CD4-positive, alpha-beta memory T cell (primary cell): ENCODE data around the gene ASB13. TPM values are rescaled to one million over a fixed set of nuclear protein-coding genes. Genes with fewer than 3 reads are reported as not detected.

ENCODE experiments used
- CTCF ChIA-PET: fragments of 350-600 bp; sonication (Branson Sonifier 250); formaldehyde crosslinking; loops from one replicate; lab custom pipeline; 2021; ENCODE audit warnings: inconsistent platforms; ENCODE audit not compliant: partially characterized antibody; lab: Charles Lee
- POLR2A ChIA-PET: fragments of 350-600 bp; sonication (Branson Sonifier 250); formaldehyde crosslinking; loops from one replicate; lab custom pipeline; 2021; ENCODE audit not compliant: partially characterized antibody; lab: Charles Lee
- DNase-seq, 5 donors: peaks; one replicate each; pipeline versions ENCODE4 v3.0.0 to v3.0.0-alpha.2; 2020 to 2022; ENCODE audit warnings: mixed read lengths in 1 of 5
- H3K27ac ChIP-seq: one replicate; pipeline ENCODE4 v1.7.0; 2013; ENCODE audit warnings: low read depth, low read length
- H3K27me3 ChIP-seq: 2 replicates; pipeline ENCODE4 v1.7.0; 2013; ENCODE audit warnings: mild to moderate bottlenecking, low read length, moderate library complexity; ENCODE audit not compliant: insufficient read depth
- H3K36me3 ChIP-seq: 2 replicates; pipeline ENCODE4 v1.7.0; 2013; ENCODE audit warnings: mild to moderate bottlenecking, low read length, moderate library complexity; ENCODE audit not compliant: insufficient read depth
- H3K4me1 ChIP-seq: 2 replicates; pipeline ENCODE4 v1.7.0; 2013; ENCODE audit warnings: mild to moderate bottlenecking, low read length, moderate library complexity; ENCODE audit not compliant: insufficient read depth
- H3K4me3 ChIP-seq, 2 donors: one replicate each; pipeline ENCODE4 v1.7.0; 2013; ENCODE audit warnings: low read length in 2 of 2, mild to moderate bottlenecking in 1 of 2
- H3K9me3 ChIP-seq, 2 donors: one replicate each; pipeline ENCODE4 v1.7.0; 2013; ENCODE audit warnings: low read length in 2 of 2, control low read depth in 1 of 2; ENCODE audit not compliant: control insufficient read depth in 1 of 2
- H3K27ac Mint-ChIP-seq, 7 donors: one replicate each; pipeline ENCODE4 v1.8.0; 2020 to 2021; ENCODE audit warnings: mixed read lengths in 7 of 7, mild to moderate bottlenecking in 6 of 7, inconsistent platforms in 3 of 7, moderate library complexity in 3 of 7
- H3K27me3 Mint-ChIP-seq, 2 donors: one replicate each; pipeline ENCODE4 v1.8.0; 2020 to 2021; ENCODE audit warnings: mixed read lengths in 2 of 2
- H3K36me3 Mint-ChIP-seq, 2 donors: one replicate each; pipeline ENCODE4 v1.8.0; 2020 to 2021; ENCODE audit warnings: mixed read lengths in 2 of 2, inconsistent platforms in 1 of 2, mild to moderate bottlenecking in 1 of 2
- H3K4me1 Mint-ChIP-seq, 4 donors: one replicate each; pipeline ENCODE4 v1.8.0; 2020 to 2021; ENCODE audit warnings: mixed read lengths in 4 of 4, mild to moderate bottlenecking in 1 of 4
- H3K4me3 Mint-ChIP-seq, 8 donors: one replicate each; pipeline ENCODE4 v1.8.0; 2020 to 2021; ENCODE audit warnings: mixed read lengths in 8 of 8, mild to moderate bottlenecking in 7 of 8, moderate library complexity in 6 of 8, inconsistent platforms in 3 of 8
- H3K9me3 Mint-ChIP-seq, 8 donors: one replicate each; pipeline ENCODE4 v1.8.0; 2020 to 2021; ENCODE audit warnings: mixed read lengths in 8 of 8, mild to moderate bottlenecking in 5 of 8, inconsistent platforms in 3 of 8, moderate library complexity in 1 of 8
- intact Hi-C: fragments of 100-400 bp; cut with micrococcal nuclease; formaldehyde crosslinking; loops from one replicate; pipeline ENCODE4 v1.15.1; 2023
- polyA plus RNA-seq, 2 donors: library from polyadenylated mRNA; unstranded; fragments of 300-500 nt; fragmentation: Illumina TruSeq; gene quantifications; one replicate each; pipeline ENCODE4 v1.2.3, GENCODE V29; 2021
- total RNA-seq, 2 experiments: library from RNA; stranded (reverse); gene quantifications; one replicate each; pipeline ENCODE4 v1.2.3, GENCODE V29; 2021

The ASB13 gene
- total and polyA plus RNA-seq, 4 experiments from 2014 or later = 15.4 to 18.5 (median 16.4) TPM

DNA sequence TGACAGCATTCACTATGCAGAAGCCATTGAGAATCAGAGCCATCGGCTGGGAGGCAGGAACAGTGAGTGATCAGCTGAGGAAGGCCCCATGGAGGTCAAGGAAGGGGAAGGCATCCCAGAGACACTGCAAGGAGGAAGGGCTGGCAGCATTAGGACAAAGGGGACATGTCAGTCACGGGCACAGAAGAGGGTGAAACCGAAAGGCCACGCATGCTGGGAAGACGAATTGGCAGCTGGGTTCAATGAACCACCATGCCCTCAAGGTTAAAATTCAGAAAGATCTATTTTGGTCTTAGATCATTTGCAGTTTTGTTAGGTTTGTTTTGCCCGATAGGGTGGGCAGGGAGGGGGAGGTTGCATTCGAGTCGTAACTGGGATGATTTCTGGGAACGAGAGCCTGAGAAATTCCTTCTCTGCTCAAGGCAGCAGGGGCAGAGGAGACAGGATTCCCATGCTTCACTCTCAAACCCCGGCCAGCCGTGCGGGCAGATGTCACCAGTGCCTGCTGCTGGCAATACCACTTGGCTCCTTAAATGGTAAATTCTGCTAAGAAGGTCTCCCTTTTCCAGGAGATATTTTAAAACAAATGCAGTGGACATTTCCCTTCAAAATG is 57.7 kb downstream of the ASB13 start:
- POLR2A ChIA-PET = no interaction called here
- no peaks in the 10 kb centered on the region for H3K9me3 Mint-ChIP-seq
- no peaks in the 10 kb centered on the region for H3K9me3 ChIP-seq

DNA sequence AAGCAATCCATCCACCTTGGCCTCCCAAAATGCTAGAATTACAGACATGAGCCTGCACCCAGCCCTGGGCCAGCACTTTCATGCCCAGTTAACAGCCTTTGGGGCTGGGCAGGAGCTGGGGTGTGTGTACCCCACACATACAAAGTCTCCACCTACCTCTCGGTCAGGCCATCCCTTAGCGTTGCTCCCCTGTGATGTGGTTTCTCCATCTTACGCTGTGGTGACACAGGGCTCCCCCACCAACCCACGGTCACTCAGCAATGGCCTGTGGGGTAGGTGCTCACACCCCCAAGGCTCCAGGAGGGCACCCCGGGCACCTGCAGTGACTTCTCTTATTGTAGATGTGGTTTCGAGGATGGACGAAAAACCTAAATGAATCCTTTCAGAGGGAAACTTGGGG is 58.8 kb downstream of the ASB13 start:
- CTCF ChIA-PET = interaction anchor here (1.1 to 2.4 kb wide), 4 partner anchors 15 to 757 kb away, joined by 3 to 8 read pairs (median 3); no protein-coding TSS in a partner anchor

More for the DNA sequence above, 57.7 kb downstream of the ASB13 start:
- no peaks in the 10 kb centered on the region for H3K36me3 Mint-ChIP-seq
- H3K27me3 Mint-ChIP-seq = peaks cover 1 to 3% of the 10 kb centered on the region in 2 donors
- H3K27ac Mint-ChIP-seq = peak overlapping the region in 1 of 7 donors; percentile 70
- peaks cover 0 to 5% (median 2%) of the 10 kb centered on the region in 4 donors for H3K4me1 Mint-ChIP-seq
- Histone ChIP-seq H3K27ac (no peak overlapping the region), H3K4me1 (no peaks in the 10 kb centered on the region), H3K27me3 (no peaks in the 10 kb centered on the region), H3K4me3 (no peak overlapping the region), H3K36me3 (no peaks in the 10 kb centered on the region)
- CTCF ChIA-PET = interaction anchor here (1.1 kb wide), 1 partner anchor 758 kb away, joined by 3 read pairs; no protein-coding TSS in a partner anchor
- DNase-seq = no peak
- no peak overlapping the region for H3K4me3 Mint-ChIP-seq
- intact Hi-C loops = loop anchor here (5.0 kb wide), 1 partner anchor 166 kb away; no protein-coding TSS in a partner anchor

DNA sequence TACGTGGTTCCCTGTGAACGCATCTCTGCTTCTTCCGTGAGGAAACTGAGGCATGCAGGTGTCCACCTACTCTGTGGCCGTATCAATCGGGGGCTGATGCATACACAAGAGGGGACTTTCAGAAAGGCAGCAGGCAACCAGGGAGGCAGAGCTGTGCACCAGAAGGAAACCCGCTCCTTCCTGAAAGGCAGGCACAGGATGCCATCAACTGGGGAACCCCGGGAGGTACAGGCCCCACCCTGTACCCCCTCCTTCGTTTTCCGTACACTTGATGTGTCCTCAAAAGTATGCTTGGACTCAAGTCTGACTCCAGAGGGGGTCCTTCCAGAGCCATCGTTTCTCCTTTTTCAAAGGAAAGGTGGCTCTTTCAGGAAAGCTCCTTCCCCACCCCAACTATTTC is 59.5 kb downstream of the ASB13 start:
- H3K27ac ChIP-seq = no peak overlapping the region
- H3K4me3 ChIP-seq = no peak overlapping the region
- H3K27me3 Mint-ChIP-seq = peaks cover 1 to 3% of the 10 kb centered on the region in 2 donors
- H3K4me1 Mint-ChIP-seq = peaks cover 0 to 5% (median 2%) of the 10 kb centered on the region in 4 donors
- no peaks in the 10 kb centered on the region for H3K9me3 ChIP-seq
- ChIA-PET POLR2A (no interaction called here), CTCF (interaction anchor here (1.0 to 2.4 kb wide), 4 partner anchors 9 to 164 kb away, joined by 3 to 8 read pairs (median 3); no protein-coding TSS in a partner anchor)
- no peak overlapping the region for H3K27ac Mint-ChIP-seq
- DNase-seq = no peak
- H3K4me3 Mint-ChIP-seq = no peak overlapping the region
- H3K36me3 Mint-ChIP-seq = no peaks in the 10 kb centered on the region
- H3K4me1 ChIP-seq = no peaks in the 10 kb centered on the region
- H3K27me3 ChIP-seq = no peaks in the 10 kb centered on the region
- intact Hi-C loops = loop anchor here (5.0 kb wide), 1 partner anchor 165 kb away; no protein-coding TSS in a partner anchor
- H3K9me3 Mint-ChIP-seq = peaks cover 0 to 4% (median 0%) of the 10 kb centered on the region in 8 donors
- no peaks in the 10 kb centered on the region for H3K36me3 ChIP-seq

More for the DNA sequence above, 58.8 kb downstream of the ASB13 start:
- Mint-ChIP-seq H3K27me3 (peaks cover 1 to 3% of the 10 kb centered on the region in 2 donors), H3K9me3 (peaks cover 0 to 4% (median 0%) of the 10 kb centered on the region in 8 donors), H3K4me3 (no peak overlapping the region), H3K4me1 (peaks cover 0 to 5% (median 2%) of the 10 kb centered on the region in 4 donors), H3K36me3 (no peaks in the 10 kb centered on the region), H3K27ac (no peak overlapping the region)
- POLR2A ChIA-PET = no interaction called here
- Histone ChIP-seq H3K36me3 (no peaks in the 10 kb centered on the region), H3K4me1 (no peaks in the 10 kb centered on the region), H3K9me3 (no peaks in the 10 kb centered on the region), H3K27me3 (no peaks in the 10 kb centered on the region), H3K4me3 (no peak overlapping the region), H3K27ac (no peak overlapping the region)
- intact Hi-C loops = loop anchor here (5.0 kb wide), 1 partner anchor 165 kb away; no protein-coding TSS in a partner anchor
- DNase-seq = no peak

GRCh38 chr10:5606321-5606720 is 60.1 kb downstream of the ASB13 start:
- Histone ChIP-seq H3K27ac (no peak overlapping the region), H3K9me3 (no peaks in the 10 kb centered on the region), H3K27me3 (no peaks in the 10 kb centered on the region), H3K4me3 (no peak overlapping the region), H3K36me3 (no peaks in the 10 kb centered on the region), H3K4me1 (no peaks in the 10 kb centered on the region)
- peaks cover 0 to 5% (median 2%) of the 10 kb centered on the region in 4 donors for H3K4me1 Mint-ChIP-seq
- H3K9me3 Mint-ChIP-seq = peaks cover 0 to 4% (median 0%) of the 10 kb centered on the region in 8 donors
- H3K36me3 Mint-ChIP-seq = no peaks in the 10 kb centered on the region
- intact Hi-C loops = loop anchor here (5.0 kb wide), 1 partner anchor 164 kb away; no protein-coding TSS in a partner anchor
- no peak for DNase-seq
- CTCF ChIA-PET = interaction anchor here (1.0 to 2.4 kb wide), 3 partner anchors 9 to 164 kb away, joined by 3 to 8 read pairs (median 3); no protein-coding TSS in a partner anchor
- H3K4me3 Mint-ChIP-seq = no peak overlapping the region
- peaks cover 1 to 3% of the 10 kb centered on the region in 2 donors for H3K27me3 Mint-ChIP-seq
- POLR2A ChIA-PET = no interaction called here
- H3K27ac Mint-ChIP-seq = no peak overlapping the region

DNA sequence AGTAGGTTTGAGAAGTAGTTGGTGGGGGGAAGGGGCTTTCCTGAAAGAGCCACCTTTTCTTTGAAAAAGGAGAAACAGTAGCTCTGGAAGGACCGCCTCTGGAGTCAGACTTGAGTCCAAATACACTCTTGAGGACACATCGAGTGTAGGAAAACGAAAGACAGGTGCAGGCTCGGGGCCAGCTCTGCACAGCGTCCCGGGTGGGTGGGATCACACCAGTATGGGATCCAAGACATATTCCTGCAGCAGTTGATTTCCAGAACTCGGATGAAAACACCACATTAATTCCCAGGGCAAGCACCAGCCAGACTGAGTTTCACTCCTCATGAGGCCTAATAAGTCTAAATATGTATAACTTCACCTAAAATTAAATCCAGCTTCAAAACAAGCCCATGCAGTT is 61.4 kb downstream of the ASB13 start:
- DNase-seq = no peak
- Histone ChIP-seq H3K4me1 (no peaks in the 10 kb centered on the region), H3K27me3 (no peaks in the 10 kb centered on the region), H3K27ac (no peak overlapping the region), H3K9me3 (no peaks in the 10 kb centered on the region), H3K36me3 (no peaks in the 10 kb centered on the region), H3K4me3 (no peak overlapping the region)
- H3K36me3 Mint-ChIP-seq = no peaks in the 10 kb centered on the region
- CTCF ChIA-PET = interaction anchor here (0.9 to 1.1 kb wide), 3 partner anchors 18 to 170 kb away, joined by 3 to 4 read pairs (median 4); no protein-coding TSS in a partner anchor
- peaks cover 0 to 5% (median under 1%) of the 10 kb centered on the region in 4 donors for H3K4me1 Mint-ChIP-seq
- POLR2A ChIA-PET = no interaction called here
- H3K4me3 Mint-ChIP-seq = no peak overlapping the region
- H3K27ac Mint-ChIP-seq = no peak overlapping the region
- H3K9me3 Mint-ChIP-seq = peaks cover 0 to 4% (median 0%) of the 10 kb centered on the region in 8 donors
- peaks cover 1 to 3% of the 10 kb centered on the region in 2 donors for H3K27me3 Mint-ChIP-seq
- intact Hi-C loops = loop anchor here (5.0 kb wide), 1 partner anchor 163 kb away; no protein-coding TSS in a partner anchor

DNA sequence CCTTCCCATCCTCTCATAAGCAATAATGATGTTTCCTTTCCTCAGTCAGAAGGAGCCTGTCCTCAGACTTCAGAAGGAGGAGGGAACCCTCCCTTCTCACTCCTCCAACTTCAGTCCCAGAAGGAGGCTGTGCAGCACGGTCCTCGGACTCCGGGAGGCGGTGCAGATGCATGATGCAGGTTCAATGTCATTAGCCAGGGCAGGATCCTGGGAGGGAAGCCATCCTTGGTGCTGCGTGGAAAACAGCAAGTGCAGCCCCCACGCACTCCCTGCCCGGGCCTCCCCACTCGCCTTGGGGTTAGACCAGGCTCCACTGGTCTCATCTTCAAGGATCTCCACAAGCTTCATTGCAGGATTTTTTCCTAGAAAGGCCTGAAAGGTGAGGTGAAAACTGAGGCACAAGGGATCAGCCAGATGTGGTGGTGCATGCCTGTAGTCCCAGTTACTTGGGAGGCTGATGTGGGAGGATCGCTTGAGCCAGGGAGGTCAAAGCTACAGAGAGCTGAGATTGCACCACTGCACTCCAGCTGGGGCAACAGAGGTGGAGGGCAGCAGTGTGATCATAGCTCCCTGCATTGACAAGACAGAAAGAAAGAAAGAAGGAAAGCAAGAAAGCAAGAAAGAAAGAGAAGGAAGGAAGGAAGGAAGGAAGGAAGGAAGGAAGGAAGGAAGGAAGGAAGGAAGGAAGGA is 62.0 kb downstream of the ASB13 start:
- Mint-ChIP-seq H3K4me3 (no peak overlapping the region), H3K27me3 (peaks cover 1 to 3% of the 10 kb centered on the region in 2 donors), H3K36me3 (no peaks in the 10 kb centered on the region), H3K9me3 (peaks cover 0 to 4% (median 0%) of the 10 kb centered on the region in 8 donors), H3K27ac (peak overlapping the region in 1 of 7 donors; percentile 51), H3K4me1 (peaks cover 0 to 5% (median under 1%) of the 10 kb centered on the region in 4 donors)
- POLR2A ChIA-PET = no interaction called here
- Histone ChIP-seq H3K27me3 (no peaks in the 10 kb centered on the region), H3K27ac (no peak overlapping the region), H3K4me1 (no peaks in the 10 kb centered on the region), H3K9me3 (no peaks in the 10 kb centered on the region), H3K4me3 (no peak overlapping the region), H3K36me3 (no peaks in the 10 kb centered on the region)
- DNase-seq = no peak
- CTCF ChIA-PET = interaction anchor here (0.9 to 1.1 kb wide), 3 partner anchors 19 to 169 kb away, joined by 3 to 4 read pairs (median 4); no protein-coding TSS in a partner anchor
- intact Hi-C loops = no loop called here

- Histone ChIP-seq H3K4me1 (no peaks in the 10 kb centered on the region), H3K36me3 (no peaks in the 10 kb centered on the region), H3K4me3 (no peak overlapping the region), H3K27ac (no peak overlapping the region), H3K27me3 (no peaks in the 10 kb centered on the region), H3K9me3 (no peaks in the 10 kb centered on the region)
- POLR2A ChIA-PET = no interaction called here
- CTCF ChIA-PET = interaction anchor here (1.0 kb wide), 1 partner anchor 26 kb away, joined by 4 read pairs; no protein-coding TSS in a partner anchor
- Mint-ChIP-seq H3K36me3 (no peaks in the 10 kb centered on the region), H3K9me3 (peaks cover 0 to 4% (median 0%) of the 10 kb centered on the region in 8 donors), H3K4me3 (no peak overlapping the region), H3K4me1 (peaks cover 0 to 5% (median under 1%) of the 10 kb centered on the region in 4 donors), H3K27ac (no peak overlapping the region), H3K27me3 (peaks cover 1 to 3% of the 10 kb centered on the region in 2 donors)
- no peak for DNase-seq
- intact Hi-C loops = no loop called here
Measured at GRCh38 chr10:5603848-5604170, 62.6 kb downstream of the ASB13 start.
